ENCODE data around the gene TIMP2.

- no peak for TF ChIP-seq POLR2A (IDR thresholded peaks at IDR 0.05)
- no peak for TF ChIP-seq CTCF (IDR thresholded peaks at IDR 0.05)
Measured at GRCh38 chr17:78849026-78849425, 76.2 kb downstream of the TIMP2 start.
